ENCODE results near the gene CIROP.

The CIROP gene

DNA sequence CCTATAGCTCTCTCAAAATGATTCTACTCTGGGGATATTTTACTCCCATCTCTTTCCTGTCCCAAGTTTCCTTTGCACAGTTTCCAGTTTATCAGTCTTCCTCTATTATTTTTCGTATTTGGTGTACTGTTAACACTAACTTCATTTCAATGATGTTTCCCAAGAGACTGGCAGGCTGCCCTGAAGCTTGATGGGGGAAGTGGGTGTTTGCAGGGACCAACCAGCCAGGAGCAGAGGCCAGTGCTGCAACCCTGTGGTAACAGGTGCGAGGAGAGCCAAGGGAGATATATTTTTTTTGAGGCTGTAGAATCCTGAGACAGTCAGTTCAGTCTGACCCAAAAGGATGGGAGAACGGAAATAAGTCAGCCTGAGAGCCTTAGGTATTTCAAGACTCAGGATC, 26.1 kb upstream of the CIROP start:
- DNase-seq = no peak

DNA sequence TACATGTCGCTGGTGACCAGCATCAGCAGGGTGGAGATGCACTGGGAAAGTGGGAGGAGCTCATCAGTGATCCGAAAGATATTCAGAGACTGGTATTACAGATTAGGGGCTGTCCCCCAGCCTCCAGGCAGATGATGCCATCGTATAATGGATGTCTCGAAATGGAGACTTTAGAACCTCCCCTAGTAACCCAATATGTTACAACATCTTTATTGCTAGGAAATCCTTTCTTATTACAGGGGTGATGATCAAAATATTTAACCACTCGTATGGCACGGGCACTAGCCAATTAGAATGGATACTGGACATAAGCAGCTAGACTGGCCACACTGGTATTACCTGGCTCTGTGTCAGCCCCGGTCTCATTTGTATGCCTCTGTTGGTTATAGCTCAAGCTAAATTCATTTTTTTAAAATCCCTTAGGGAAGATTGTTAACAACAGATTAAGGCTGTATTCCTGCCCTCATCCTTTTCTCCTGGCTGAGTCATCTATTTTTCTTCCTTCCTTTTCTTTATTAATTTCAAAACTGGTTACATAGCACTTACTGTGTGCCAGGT, 25.0 kb upstream of the CIROP start:
- DNase-seq = no peak

DNA sequence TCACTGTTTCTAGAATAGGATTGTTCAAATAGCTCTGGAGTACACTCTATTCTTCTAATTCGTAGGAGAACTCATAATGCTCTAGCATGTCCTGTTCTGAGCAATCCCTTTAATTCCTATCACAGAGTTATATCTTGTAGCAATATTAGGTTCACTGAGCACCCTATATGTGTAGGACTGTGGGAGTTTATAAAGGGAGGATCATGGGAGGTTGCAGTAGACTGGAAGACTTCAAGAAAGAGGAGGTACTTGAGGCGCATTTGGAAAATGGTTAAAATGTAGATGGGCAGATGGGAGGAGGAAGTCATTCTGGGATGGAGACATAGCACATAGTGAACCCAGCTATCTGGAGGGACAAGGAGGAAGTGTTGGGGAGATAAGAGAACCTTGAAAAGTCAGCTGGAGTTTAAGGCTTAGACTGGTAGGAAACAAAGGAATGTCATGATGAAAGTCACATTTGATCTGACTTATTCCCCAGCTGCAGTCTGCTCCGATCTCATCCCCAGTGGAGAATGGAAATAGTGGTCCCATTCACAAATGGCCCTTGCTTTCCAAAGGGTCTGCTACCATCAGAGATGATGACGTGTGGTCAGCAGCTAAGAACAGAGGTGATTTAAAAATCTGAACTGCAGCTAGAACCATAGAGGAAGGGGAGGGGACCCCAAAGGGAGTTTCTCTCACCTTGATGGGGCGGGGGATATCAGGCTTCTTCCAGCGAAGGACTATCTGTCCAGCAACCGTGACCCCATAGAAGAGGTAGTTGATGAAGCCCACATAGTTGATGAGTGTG, 24.4 kb upstream of the CIROP start:
- DNase-seq = no peak

DNA sequence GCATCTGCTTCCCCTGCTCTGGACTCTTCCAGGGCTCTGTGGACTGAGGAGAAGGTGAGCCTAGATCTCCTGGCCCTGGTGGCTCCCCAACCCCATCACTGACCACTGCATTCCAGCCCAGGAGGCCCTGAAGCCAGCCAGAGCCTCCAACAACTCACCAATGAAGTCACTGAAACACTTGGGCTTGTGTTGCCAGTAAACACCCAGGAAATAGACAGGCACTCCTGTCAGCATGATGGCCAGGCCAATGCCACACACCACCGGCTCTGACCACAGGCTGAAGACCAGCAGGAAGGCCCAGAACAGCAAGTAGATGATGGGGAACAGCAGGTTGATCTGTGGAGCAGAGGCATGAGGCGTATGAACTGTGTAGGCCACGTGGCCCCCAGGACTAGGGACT, 23.1 kb upstream of the CIROP start:
- DNase-seq = no peak

DNA sequence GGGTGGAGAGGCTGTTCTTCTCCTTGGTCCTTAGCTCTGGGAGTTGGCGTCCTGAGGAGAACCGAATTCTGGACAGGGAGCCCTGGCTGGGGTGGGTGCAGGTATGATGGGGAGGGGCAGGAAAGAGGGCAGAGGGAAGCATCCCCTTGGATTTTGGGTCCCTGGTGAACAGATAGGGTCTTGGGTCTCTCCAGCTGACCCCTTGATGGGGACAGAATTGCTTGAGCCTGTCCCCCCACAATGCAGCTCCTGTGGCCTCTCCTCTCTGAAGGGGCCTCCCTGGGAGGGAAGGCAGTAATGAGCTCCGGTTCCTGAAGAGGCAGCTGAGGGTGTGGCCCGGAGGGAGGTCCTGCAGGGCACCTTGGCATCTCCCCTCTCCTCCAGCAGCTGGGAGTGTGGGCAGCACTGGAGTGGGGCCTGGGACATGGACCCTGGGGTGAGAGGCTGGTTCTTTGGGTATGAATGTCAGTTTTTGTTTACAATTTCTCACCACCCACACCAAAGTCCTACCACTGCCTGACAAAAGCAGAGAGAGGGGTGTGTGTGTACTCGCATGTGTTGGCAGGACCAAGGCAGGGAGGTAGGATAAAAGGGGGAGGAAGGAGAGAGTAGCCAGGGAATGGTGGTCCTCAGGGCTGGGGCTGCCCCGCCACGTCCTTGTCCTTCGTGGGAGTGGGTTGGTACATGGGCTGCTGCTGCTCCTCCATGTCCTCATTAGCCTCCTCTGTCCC, 21.9 kb upstream of the CIROP start:
- no peak for DNase-seq

- no peak for DNase-seq
Observed at GRCh38 chr14:23125933-23126524, 21.2 kb upstream of the CIROP start.

DNA sequence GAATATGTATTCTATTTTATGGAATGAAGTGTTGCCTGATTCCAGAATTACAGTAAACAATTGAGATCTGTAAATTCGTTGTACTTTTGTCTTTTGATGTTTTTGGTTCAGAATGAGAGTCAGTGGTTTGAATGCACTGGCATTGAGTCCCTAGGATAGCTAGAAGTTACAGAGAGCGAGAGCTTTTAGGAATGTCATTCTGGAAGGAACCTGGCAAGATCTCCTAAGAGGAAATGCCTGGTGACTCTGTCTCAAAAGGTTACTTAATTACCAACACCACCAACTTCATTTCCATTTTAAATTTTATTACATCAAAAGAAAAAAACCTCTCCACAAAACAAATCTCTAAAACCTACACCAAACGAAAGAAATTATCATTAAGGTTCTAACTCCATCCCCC, 20.2 kb upstream of the CIROP start:
- no peak for DNase-seq

- DNase-seq = no peak
Observed at GRCh38 chr14:23124337-23124954, 19.7 kb upstream of the CIROP start.

- DNase-seq = no peak
Observed at GRCh38 chr14:23123419-23123818, 18.6 kb upstream of the CIROP start.

DNA sequence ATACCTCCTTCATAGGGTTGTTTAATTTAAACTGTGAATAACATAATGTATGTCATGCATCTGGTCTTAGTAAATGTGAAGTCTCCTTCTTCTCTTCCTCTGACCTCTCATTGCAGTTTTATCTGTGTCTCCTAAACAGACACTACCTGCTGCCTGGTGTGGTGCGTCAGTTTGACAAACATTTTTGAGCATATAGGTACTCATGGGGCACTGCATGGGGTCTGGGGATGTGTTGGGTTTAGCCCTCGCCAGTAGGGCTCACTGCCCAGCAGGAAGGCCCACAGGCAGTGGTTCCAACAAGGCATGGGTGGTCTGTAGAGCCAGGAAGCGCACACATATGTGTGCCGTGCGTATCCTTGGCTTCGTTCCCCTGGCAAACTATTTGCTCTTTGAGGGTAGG, 17.3 kb upstream of the CIROP start:
- no peak for DNase-seq

DNA sequence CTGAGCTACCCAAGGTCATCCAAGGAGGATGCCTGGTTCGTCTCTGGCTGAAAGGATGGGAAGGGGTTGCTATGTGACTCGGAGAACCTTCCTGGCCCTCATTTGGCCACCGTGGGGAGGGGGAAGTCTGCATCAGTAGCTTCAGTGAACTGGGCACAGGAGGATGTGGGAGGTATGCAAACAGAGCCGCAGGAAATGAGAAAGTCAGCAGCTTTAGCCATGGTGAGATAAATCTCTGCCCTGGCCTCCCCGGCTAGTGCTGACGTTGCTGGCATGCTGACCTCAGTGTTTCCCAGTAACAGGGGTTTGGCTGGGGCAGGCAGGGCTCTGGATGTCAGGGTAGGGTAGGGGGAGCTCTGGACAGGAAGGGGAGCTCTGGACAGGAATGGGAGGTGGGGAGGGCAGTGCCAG, 16.6 kb upstream of the CIROP start:
- no peak for DNase-seq

GRCh38 chr14:23120541-23121251, 15.9 kb upstream of the CIROP start:
- DNase-seq = peak; percentile 81

DNA sequence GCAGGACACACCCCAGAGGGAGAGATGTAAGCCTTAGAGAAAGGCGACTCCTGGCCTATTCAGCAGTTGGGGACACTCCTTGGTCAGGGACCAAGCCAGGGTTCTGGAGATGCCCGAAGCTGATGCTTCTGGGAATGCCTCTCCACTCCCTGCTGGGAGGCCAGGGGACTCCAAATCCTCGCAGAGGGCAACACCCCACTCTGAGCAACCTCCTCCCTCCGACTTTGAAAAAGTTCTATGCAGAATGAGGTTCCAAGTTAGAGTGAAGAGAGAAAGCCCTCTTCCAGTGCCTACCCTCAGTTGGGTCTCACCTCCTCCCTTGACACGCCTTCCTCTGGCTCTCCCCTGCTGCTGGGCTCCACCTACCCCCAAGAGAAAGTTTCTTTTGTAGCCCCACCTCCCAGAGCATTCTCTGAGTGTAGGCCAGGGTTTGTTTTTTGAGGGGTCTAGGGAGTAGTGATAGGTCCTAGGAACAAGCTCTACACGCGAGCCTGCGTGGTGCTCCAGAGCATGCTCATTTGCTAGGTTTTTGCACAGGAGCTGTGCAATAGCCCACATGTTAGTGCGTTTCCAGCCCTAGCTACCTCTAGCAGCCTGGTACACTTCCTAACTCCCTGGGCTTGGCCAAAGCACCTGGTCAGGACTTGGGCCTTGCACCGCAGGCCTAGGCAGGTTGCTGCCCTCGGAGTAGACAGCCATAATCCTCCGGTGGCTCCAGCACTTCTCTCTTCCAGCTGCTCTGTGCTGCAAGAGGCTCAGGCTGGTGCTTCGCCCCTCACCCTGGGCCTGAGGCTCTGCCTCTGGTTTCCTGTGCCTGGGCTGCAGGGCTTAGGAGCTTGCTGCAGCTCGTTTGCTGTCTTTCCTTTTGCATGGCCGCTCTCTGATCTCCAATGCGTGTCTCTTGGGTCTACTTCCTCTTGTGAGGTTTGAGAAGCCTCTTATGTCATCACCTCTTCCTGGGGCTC, 14.9 kb upstream of the CIROP start:
- DNase-seq = no peak

- DNase-seq = no peak
Observed at GRCh38 chr14:23118506-23119362, 13.9 kb upstream of the CIROP start, which contains the start of gene CEBPE. CEBPE (minus strand) TSS chr14:23119255; CDS start chr14:23119091, 164 bp downstream.

DNA sequence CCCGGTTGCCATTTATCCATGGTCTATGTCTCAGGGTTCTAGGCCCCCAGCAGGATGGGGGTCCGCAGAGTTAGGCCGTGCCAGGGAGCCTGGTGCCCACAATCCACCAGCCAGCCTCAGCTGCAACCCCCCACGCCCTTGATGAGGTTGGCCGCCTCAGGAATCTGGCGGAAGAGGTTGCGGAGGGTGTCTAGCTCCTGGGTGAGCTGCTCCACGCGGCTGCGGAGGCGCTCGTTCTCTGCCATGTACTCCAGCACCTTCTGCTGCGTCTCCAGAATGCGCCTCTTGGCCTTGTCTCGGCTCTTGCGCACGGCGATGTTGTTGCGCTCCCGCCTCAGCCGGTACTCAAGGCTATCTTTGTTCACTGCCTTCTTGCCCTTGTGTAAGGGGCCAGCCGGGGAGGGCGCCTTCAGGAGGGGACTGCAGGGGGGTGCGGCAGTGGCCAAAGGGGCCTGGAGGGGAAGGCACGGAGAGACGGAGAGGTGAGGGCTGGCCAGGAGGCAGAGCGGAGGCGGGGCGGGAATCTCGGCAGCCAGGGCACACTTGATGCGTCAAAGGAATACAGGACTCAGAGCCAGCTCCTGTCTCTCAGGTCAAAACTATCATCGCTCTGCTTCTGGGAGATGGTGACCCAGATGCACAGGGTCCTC, 12.7 kb upstream of the CIROP start:
- DNase-seq = no peak

DNA sequence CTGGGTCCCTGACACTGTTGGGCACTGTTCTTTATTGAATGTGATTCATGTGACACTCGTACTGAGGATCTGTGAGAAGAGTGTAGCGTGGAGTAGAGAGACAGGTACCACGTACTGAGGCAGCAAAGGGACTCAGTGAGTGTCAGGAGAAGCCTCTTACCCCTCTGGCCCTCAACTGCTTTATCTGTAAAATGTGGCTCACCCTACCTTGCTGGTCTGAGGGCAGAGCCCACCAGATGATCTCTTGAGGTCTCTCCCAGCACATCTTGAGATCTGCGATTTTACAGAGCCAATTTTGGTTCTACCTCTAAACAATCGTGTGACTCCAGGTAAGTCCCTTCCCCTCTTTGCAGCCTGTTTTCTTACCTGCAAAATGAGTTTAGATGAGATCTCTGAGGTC, 11.1 kb upstream of the CIROP start:
- DNase-seq = no peak

- DNase-seq = peak; percentile 69
Observed at GRCh38 chr14:23115039-23115731, 10.4 kb upstream of the CIROP start.

- DNase-seq = no peak
Observed at GRCh38 chr14:23114669-23115038, 9.9 kb upstream of the CIROP start.

GRCh38 chr14:23114120-23114458, 9.3 kb upstream of the CIROP start:
- DNase-seq = no peak
